WTC11 (cell line): ENCODE measurements around the gene TKTL1. TPM values are rescaled to one million over a fixed set of nuclear protein-coding genes. Genes with fewer than 3 reads are reported as not detected.
"Not testable (repeated sequence)": the region's sequence is repeated elsewhere in the genome, so short reads cannot be mapped to it uniquely, and the experiment has no call there.

Experiments
- ATAC-seq: fragments of 200-7000 bp; cut with Tn5 transposase; 2 replicates; pipeline ENCODE4 v1.10.0; 2021; ENCODE audit warnings: mild to moderate bottlenecking, moderate library complexity
- CTCF ChIA-PET: fragments of 300-600 bp; sonication (Branson Sonifier 250); formaldehyde crosslinking; loops from one replicate; lab custom pipeline; 2021; ENCODE audit warnings: antibody characterized with exemption; lab: Charles Lee
- POLR2A ChIA-PET: fragments of 350-600 bp; sonication (Branson Sonifier 250); formaldehyde crosslinking; loops from one replicate; lab custom pipeline; 2021; ENCODE audit warnings: antibody characterized with exemption; lab: Charles Lee
- DNase-seq: peaks from one replicate; pipeline ENCODE4 v3.0.0; 2021; ENCODE audit warnings: low spot score
- H3K27ac Mint-ChIP-seq: 2 replicates; pipeline ENCODE4 v1.8.0; 2021; ENCODE audit warnings: mixed read lengths
- H3K27me3 Mint-ChIP-seq: 2 replicates; pipeline ENCODE4 v1.8.0; 2021; ENCODE audit warnings: low read depth, mild to moderate bottlenecking, moderate library complexity, mixed read lengths
- H3K36me3 Mint-ChIP-seq: 2 replicates; pipeline ENCODE4 v1.8.0; 2021; ENCODE audit warnings: mixed read lengths
- H3K4me1 Mint-ChIP-seq: 2 replicates; pipeline ENCODE4 v1.8.0; 2022; ENCODE audit warnings: mixed read lengths
- H3K4me3 Mint-ChIP-seq: 2 replicates; pipeline ENCODE4 v1.8.0; 2021; ENCODE audit warnings: mild to moderate bottlenecking, moderate library complexity, mixed read lengths
- H3K9me3 Mint-ChIP-seq: 2 replicates; pipeline ENCODE4 v1.8.0; 2021; ENCODE audit warnings: mixed read lengths
- CREM ChIP-seq: sonication (generic); formaldehyde crosslinking; IDR thresholded peaks from 2 replicates; pipeline ENCODE4 v1.8.1; 2022; ENCODE audit warnings: mild to moderate bottlenecking, missing genetic modification reagents, moderate library complexity
- E2F4 ChIP-seq: sonication (generic); formaldehyde crosslinking; IDR thresholded peaks from 2 replicates; pipeline ENCODE4 v1.8.1; 2022; ENCODE audit warnings: low read depth, mild to moderate bottlenecking, moderate library complexity, missing genetic modification reagents, borderline replicate concordance
- HMGA2 ChIP-seq: fragments of 250-450 bp; sonication (Bioruptor Pico); IDR thresholded peaks from 2 replicates; pipeline ENCODE4 v1.4.0; 2021; ENCODE audit warnings: mild to moderate bottlenecking, moderate library complexity
- IRF2 ChIP-seq: sonication (generic); formaldehyde crosslinking; IDR thresholded peaks from 2 replicates; pipeline ENCODE4 v1.8.0; 2022; ENCODE audit warnings: low read depth, missing genetic modification reagents, borderline replicate concordance
- SOX15 ChIP-seq: fragments of 250-450 bp; sonication (Bioruptor Pico); IDR thresholded peaks from 2 replicates; pipeline ENCODE4 v1.9.0; 2021; ENCODE audit warnings: mild to moderate bottlenecking
- SP1 ChIP-seq: sonication (generic); formaldehyde crosslinking; conservative IDR thresholded peaks from 2 replicates; pipeline ENCODE4 v1.8.1; 2022; ENCODE audit warnings: missing genetic modification reagents
- ZBTB21 ChIP-seq: sonication (generic); formaldehyde crosslinking; IDR thresholded peaks from 2 replicates; pipeline ENCODE4 v1.8.1; 2023; ENCODE audit warnings: mild to moderate bottlenecking, missing genetic modification reagents, borderline replicate concordance
- ZNF219 ChIP-seq: sonication (generic); formaldehyde crosslinking; IDR thresholded peaks from 2 replicates; pipeline ENCODE4 v1.8.0; 2023; ENCODE audit warnings: missing genetic modification reagents, mild to moderate bottlenecking, borderline replicate concordance
- ZNF317 ChIP-seq: sonication (generic); formaldehyde crosslinking; IDR thresholded peaks from 2 replicates; pipeline ENCODE4 v1.8.1; 2023; ENCODE audit warnings: low read depth, mild to moderate bottlenecking, moderate library complexity, missing genetic modification reagents, borderline replicate concordance
- ZNF416 ChIP-seq: fragments of 250-450 bp; sonication (Bioruptor Pico); IDR thresholded peaks from 2 replicates; pipeline ENCODE4 v1.9.0; 2021; ENCODE audit warnings: mild to moderate bottlenecking, inconsistent platforms
- total RNA-seq: library from RNA; stranded (reverse); gene quantifications from 3 replicates; pipeline ENCODE4 v1.2.3, GENCODE V29; 2021
- TF ChIP-seq, protein P1 (sequence below): sonication (generic); formaldehyde crosslinking; IDR thresholded peaks from 2 replicates; pipeline ENCODE4 v1.8.0; 2022; ENCODE audit warnings: mild to moderate bottlenecking, missing genetic modification reagents
- TF ChIP-seq, protein P2 (sequence below): sonication (generic); formaldehyde crosslinking; IDR thresholded peaks from 2 replicates; pipeline ENCODE4 v1.8.0; 2022; ENCODE audit warnings: mild to moderate bottlenecking, missing genetic modification reagents

The TKTL1 gene
- total RNA-seq, 1 experiment from 2014 or later, result 0.46 TPM

GRCh38 chrX:154248076-154248475 lies 47.5 kb upstream of the TKTL1 start:
- H3K27me3 Mint-ChIP-seq, POLR2A ChIA-PET: not testable (repeated sequence)

DNA sequence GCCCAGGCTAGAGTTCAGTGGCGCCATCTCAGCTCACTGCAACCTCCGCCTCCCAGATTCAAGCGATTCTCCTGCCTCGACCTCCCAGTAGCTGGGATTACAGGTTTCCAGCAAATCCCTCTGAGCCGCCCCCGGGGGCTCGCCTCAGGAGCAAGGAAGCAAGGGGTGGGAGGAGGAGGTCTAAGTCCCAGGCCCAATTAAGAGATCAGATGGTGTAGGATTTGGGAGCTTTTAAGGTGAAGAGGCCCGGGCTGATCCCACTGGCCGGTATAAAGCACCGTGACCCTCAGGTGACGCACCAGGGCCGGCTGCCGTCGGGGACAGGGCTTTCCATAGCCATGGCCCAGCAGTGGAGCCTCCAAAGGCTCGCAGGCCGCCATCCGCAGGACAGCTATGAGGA lies 38.3 kb upstream of the TKTL1 start, which contains the start of gene OPN1MW3:
OPN1MW3 (plus strand) TSS at position 301 of the 400 bp plus-strand sequence; CDS start at position 339, 38 bp downstream.
- DNase-seq, CTCF ChIA-PET, H3K27me3 Mint-ChIP-seq, H3K27ac Mint-ChIP-seq, H3K4me3 Mint-ChIP-seq, POLR2A ChIA-PET, H3K36me3 Mint-ChIP-seq, H3K4me1 Mint-ChIP-seq, ATAC-seq, H3K9me3 Mint-ChIP-seq: not testable (repeated sequence)

More at GRCh38 chrX:154248076-154248475, 47.5 kb upstream of the TKTL1 start:
- H3K4me3 Mint-ChIP-seq, H3K27ac Mint-ChIP-seq, H3K4me1 Mint-ChIP-seq, H3K36me3 Mint-ChIP-seq, ATAC-seq, CTCF ChIA-PET, H3K9me3 Mint-ChIP-seq, DNase-seq: not testable (repeated sequence)

GRCh38 chrX:154258711-154259110 lies 36.9 kb upstream of the TKTL1 start:
- H3K9me3 Mint-ChIP-seq, H3K4me3 Mint-ChIP-seq, ATAC-seq, H3K36me3 Mint-ChIP-seq, DNase-seq, POLR2A ChIA-PET, H3K27me3 Mint-ChIP-seq, H3K27ac Mint-ChIP-seq, CTCF ChIA-PET, H3K4me1 Mint-ChIP-seq: not testable (repeated sequence)

- H3K36me3 Mint-ChIP-seq, POLR2A ChIA-PET, CTCF ChIA-PET, H3K27me3 Mint-ChIP-seq, H3K27ac Mint-ChIP-seq, ATAC-seq, H3K4me3 Mint-ChIP-seq, H3K9me3 Mint-ChIP-seq, H3K4me1 Mint-ChIP-seq, DNase-seq: not testable (repeated sequence)
Measured at GRCh38 chrX:154263072-154263471, 32.5 kb upstream of the TKTL1 start.

DNA sequence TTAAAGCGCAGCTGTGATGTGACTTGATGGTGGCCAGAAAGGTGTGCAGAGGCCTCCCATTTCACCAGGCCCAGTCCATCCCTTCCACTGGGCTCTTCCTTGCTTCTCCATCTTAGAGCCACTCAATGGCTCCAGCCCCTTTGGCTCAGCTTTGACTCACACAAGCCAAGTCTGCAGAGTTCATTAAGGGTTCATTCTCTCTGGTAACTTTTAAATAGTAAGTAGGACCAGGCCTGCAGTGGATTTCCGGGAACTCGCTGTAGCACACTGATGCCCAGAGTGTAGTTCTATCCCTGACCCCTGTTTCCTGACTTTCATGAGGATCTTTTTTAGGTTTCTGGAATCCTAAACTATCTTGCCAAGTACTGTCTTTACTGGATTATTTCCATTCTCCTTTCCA lies 26.4 kb upstream of the TKTL1 start:
- DNase-seq, CTCF ChIA-PET, H3K4me1 Mint-ChIP-seq, H3K36me3 Mint-ChIP-seq, H3K9me3 Mint-ChIP-seq, H3K4me3 Mint-ChIP-seq, POLR2A ChIA-PET, ATAC-seq, H3K27me3 Mint-ChIP-seq, H3K27ac Mint-ChIP-seq: not testable (repeated sequence)

DNA sequence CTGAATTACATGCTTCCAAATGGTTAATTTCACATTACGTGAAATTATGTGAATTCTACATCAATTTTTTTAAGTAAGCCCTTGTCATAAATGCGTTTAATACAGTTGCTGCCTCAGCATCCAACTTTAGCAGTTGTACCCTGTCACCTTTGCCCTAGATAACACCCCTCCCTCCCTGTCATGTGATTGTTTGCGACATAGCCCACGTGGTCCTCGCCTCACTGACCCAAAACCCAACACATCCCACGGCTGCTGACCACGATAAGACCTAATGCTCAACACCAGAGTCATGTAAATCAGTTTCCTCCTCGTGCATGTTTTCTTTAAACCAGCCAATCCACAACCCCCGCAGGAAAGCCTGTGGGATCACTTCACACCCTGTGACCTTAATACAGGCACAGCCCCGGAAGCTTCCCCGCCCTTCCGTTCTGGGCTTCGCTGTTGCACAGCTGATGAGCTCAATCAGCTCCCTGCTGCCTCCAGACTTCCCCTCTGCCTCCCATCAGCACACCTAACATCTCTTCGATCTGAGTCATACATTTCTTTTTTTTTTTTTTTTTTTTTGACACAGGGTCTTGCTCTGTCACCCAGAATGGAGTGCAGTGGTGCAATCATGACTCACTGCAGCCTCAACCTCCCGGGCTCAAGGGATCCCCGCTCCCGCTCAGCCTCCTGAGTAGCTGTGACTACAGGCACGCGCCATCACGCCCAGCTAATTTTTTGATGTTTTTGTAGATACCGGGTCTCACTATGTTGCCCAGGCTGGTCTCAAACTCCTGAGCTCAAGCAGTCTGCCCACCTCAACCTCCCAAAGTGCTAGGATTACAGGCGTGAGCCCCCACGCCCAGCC lies 10.9 kb upstream of the TKTL1 start:
- ATAC-seq, POLR2A ChIA-PET, DNase-seq, H3K9me3 Mint-ChIP-seq, H3K27ac Mint-ChIP-seq, H3K36me3 Mint-ChIP-seq, CTCF ChIA-PET, H3K4me1 Mint-ChIP-seq, H3K4me3 Mint-ChIP-seq, H3K27me3 Mint-ChIP-seq: not testable (repeated sequence)

GRCh38 chrX:154286406-154286805 lies 9.2 kb upstream of the TKTL1 start:
- H3K36me3 Mint-ChIP-seq, POLR2A ChIA-PET, H3K27ac Mint-ChIP-seq, H3K4me3 Mint-ChIP-seq, H3K4me1 Mint-ChIP-seq, DNase-seq, CTCF ChIA-PET, H3K9me3 Mint-ChIP-seq, H3K27me3 Mint-ChIP-seq: not testable (repeated sequence)
- ATAC-seq, result peak; percentile 60

- DNase-seq (no peak), ATAC-seq (no peak)
- no peaks in the 10 kb centered on the region for H3K9me3 Mint-ChIP-seq
- H3K4me1 Mint-ChIP-seq, result no peaks in the 10 kb centered on the region
- H3K36me3 Mint-ChIP-seq, result no peaks in the 10 kb centered on the region
- no peak within 1 kb of the TSS for H3K27ac Mint-ChIP-seq
- no peaks in the 10 kb centered on the region for H3K27me3 Mint-ChIP-seq
- CTCF ChIA-PET, result interaction anchor here (1.5 to 3.6 kb wide), 2 partner anchors 13 to 14 kb away, joined by 4 to 12 read pairs; no protein-coding TSS in a partner anchor
- no peak within 1 kb of the TSS for H3K4me3 Mint-ChIP-seq
- POLR2A ChIA-PET, result no interaction called here
- TF ChIP-seq ZNF416 (CRISPR knock-in tag) (no peak), ZNF219 (CRISPR knock-in tag) (no peak), ZBTB21 (CRISPR knock-in tag) (no peak), E2F4 (CRISPR knock-in tag) (no peak), ZNF317 (CRISPR knock-in tag) (no peak), SOX15 (CRISPR knock-in tag) (no peak), CREM (no peak), HMGA2 (no peak), IRF2 (CRISPR knock-in tag) (no peak), SP1 (no peak)
- TF ChIP-seq, protein P1, sequence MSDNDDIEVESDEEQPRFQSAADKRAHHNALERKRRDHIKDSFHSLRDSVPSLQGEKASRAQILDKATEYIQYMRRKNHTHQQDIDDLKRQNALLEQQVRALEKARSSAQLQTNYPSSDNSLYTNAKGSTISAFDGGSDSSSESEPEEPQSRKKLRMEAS, result no peak
- TF ChIP-seq, protein P2, sequence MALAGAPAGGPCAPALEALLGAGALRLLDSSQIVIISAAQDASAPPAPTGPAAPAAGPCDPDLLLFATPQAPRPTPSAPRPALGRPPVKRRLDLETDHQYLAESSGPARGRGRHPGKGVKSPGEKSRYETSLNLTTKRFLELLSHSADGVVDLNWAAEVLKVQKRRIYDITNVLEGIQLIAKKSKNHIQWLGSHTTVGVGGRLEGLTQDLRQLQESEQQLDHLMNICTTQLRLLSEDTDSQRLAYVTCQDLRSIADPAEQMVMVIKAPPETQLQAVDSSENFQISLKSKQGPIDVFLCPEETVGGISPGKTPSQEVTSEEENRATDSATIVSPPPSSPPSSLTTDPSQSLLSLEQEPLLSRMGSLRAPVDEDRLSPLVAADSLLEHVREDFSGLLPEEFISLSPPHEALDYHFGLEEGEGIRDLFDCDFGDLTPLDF (CRISPR knock-in tag), result no peak
Measured at GRCh38 chrX:154294791-154295574, 612 bp upstream of the TKTL1 start, which contains the start of gene TEX28. Gene TEX28 (minus strand): TSS chrX:154295124. CDS start chrX:154292117, 3,007 bp downstream.
